ENCODE measurements around the gene ZEB1. TPM values are rescaled to one million over a fixed set of nuclear protein-coding genes. Genes with fewer than 3 reads are reported as not detected.
A peak's percentile ranks its signal among the peaks of the same experiment; 100 is the strongest.

ZEB1 gene
- total RNA-seq, 4 donors from 2014 or later = 22.4 to 61.1 (median 40.1) TPM

DNA sequence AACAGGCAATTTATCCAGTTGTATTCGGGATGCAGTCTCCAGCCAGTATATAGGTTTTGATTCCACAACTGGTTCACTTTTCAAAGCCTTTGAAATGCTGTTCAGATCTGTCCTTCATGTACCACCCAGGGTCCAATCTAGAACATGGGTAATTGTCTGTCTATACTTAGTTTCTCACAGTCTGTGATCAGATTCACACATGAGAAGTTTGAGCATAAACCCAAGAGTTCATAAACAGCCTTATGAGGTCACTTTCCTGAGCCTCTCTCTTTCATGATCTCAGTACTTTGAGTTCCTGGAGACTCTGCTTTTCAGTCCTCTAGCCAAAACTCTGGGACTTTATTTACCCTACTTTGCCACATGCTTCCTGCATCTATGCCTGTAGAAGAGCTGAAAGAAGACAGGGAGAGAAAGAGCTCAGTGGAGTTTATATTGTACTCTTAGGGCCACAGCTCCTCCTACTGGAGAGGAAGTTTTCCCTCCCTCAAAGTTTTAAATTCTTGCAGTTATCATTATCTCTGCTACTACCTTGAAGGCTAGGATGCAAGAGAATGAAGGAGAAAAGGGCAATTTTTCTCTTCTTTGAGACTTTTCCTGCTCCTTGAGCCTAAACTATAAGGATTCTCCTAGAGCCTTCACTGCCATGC lies 172.0 kb downstream of the ZEB1 start:
- in situ Hi-C loops (cut with MboI; ENCODE audit: low pct_ligation_motif_present in 1 of 4, low pct_unique_long_range_greater_than_20kb in 1 of 4, low sequenced_read_pairs in 3 of 4) = loop anchor here in 2 of 4 donors (25.0 kb wide), 2 partner anchors 729 to 754 kb away; no protein-coding TSS in a partner anchor
- no peak for DNase-seq

DNA sequence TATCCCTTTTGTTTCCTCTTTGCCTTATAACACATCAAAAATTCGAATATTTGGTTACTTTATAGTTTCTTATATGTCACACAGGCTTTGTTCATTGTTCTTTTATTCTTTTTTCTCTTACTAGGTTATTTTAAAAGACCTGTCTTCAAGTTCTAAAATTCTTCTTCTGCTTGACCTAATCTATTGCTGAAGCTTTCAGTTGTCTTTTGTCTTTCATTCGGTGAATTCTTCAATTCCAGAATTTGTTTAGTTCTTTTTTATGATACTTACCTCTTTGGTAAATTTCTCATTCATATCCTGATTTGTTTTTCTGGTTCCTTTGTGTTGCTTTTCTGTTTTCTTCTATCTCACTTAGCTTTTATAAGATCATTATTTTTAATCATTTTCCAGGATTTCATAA lies 188.4 kb downstream of the ZEB1 start:
- no peaks in the 10 kb centered on the region for H3K4me1 ChIP-seq
- no peak overlapping the region for H3K4me3 ChIP-seq
- 70 to 83% methylated on average over 2 of the region's 2 CpGs for WGBS, 2 donors (ENCODE audit: low coverage in 1 of 2)
- in situ Hi-C loops (cut with MboI; ENCODE audit: low pct_ligation_motif_present in 1 of 4, low pct_unique_long_range_greater_than_20kb in 1 of 4, low sequenced_read_pairs in 3 of 4) (no loop called here), intact Hi-C loops (cut with DNase I; ENCODE audit: low total_unique reads) (no loop called here)
- DNase-seq = no peak
- TF ChIP-seq EP300 (IDR thresholded peaks at IDR 0.05; ENCODE audit: low read depth) (no peak), POLR2AphosphoS5 (IDR thresholded peaks at IDR 0.05) (no peak), POLR2A (IDR thresholded peaks at IDR 0.05) (no peak)
- TF ChIP-seq, protein P1, sequence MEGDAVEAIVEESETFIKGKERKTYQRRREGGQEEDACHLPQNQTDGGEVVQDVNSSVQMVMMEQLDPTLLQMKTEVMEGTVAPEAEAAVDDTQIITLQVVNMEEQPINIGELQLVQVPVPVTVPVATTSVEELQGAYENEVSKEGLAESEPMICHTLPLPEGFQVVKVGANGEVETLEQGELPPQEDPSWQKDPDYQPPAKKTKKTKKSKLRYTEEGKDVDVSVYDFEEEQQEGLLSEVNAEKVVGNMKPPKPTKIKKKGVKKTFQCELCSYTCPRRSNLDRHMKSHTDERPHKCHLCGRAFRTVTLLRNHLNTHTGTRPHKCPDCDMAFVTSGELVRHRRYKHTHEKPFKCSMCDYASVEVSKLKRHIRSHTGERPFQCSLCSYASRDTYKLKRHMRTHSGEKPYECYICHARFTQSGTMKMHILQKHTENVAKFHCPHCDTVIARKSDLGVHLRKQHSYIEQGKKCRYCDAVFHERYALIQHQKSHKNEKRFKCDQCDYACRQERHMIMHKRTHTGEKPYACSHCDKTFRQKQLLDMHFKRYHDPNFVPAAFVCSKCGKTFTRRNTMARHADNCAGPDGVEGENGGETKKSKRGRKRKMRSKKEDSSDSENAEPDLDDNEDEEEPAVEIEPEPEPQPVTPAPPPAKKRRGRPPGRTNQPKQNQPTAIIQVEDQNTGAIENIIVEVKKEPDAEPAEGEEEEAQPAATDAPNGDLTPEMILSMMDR (IDR thresholded peaks at IDR 0.05) = no peak
- H3K27ac ChIP-seq = no peak overlapping the region
- H3K36me3 ChIP-seq = peaks cover 0 to 14% (median 3%) of the 10 kb centered on the region in 4 donors
- no peaks in the 10 kb centered on the region for H3K27me3 ChIP-seq
- H3K9me3 ChIP-seq = peaks cover 11 to 18% of the 10 kb centered on the region in 2 donors

More for the DNA sequence above, 172.0 kb downstream of the ZEB1 start:
- Histone ChIP-seq H3K4me1 (no peaks in the 10 kb centered on the region), H3K4me3 (no peak overlapping the region), H3K27me3 (no peaks in the 10 kb centered on the region), H3K27ac (no peak overlapping the region), H3K9me3 (no peaks in the 10 kb centered on the region), H3K36me3 (no peaks in the 10 kb centered on the region)
- no peak for TF ChIP-seq EP300 (IDR thresholded peaks at IDR 0.05; ENCODE audit: low read depth)
- TF ChIP-seq, protein P1 (IDR thresholded peaks at IDR 0.05) = peak; percentile 41 to 52 (median 45)
- WGBS, 2 donors (ENCODE audit: low coverage in 1 of 2) = 88 to 97% methylated on average over 1 of the region's 1 CpG
- intact Hi-C loops (cut with DNase I; ENCODE audit: low total_unique reads) = loop anchor here (10.0 kb wide), 1 partner anchor 166 kb away; no protein-coding TSS in a partner anchor

DNA sequence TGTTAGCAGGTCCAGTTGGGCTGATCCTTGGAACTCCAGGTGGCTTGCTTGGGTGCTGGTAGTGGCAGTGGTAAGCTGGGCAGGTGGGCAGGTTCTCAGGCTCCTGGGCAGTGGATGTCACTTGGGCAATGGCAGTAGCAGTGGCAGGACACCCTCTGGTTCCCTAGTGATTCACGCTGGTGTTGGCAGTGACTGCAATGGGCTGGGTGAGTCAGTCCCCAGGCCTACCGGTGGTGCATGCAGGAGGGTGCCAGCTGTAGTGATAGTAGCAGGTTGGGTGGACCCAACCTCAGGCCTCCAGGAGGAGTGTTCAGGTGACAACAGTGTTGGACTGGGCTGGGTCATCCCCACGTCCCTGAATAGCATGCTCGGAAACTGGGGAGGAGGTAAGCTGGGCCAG lies 189.2 kb downstream of the ZEB1 start:
- Histone ChIP-seq H3K27ac (no peak overlapping the region), H3K4me3 (no peak overlapping the region), H3K36me3 (peaks cover 0 to 14% (median 6%) of the 10 kb centered on the region in 4 donors), H3K9me3 (peaks cover 11 to 18% of the 10 kb centered on the region in 2 donors), H3K4me1 (no peaks in the 10 kb centered on the region), H3K27me3 (no peaks in the 10 kb centered on the region)
- no peak for DNase-seq
- in situ Hi-C loops (cut with MboI; ENCODE audit: low pct_ligation_motif_present in 1 of 4, low pct_unique_long_range_greater_than_20kb in 1 of 4, low sequenced_read_pairs in 3 of 4) = no loop called here
- no peak for TF ChIP-seq POLR2A (IDR thresholded peaks at IDR 0.05)
- TF ChIP-seq POLR2AphosphoS5 (IDR thresholded peaks at IDR 0.05) = no peak
- TF ChIP-seq EP300 (IDR thresholded peaks at IDR 0.05; ENCODE audit: low read depth) = no peak
- TF ChIP-seq, protein P1 (IDR thresholded peaks at IDR 0.05) = no peak
- intact Hi-C loops (cut with DNase I; ENCODE audit: low total_unique reads) = no loop called here
- 100% methylated on average over 1 of the region's 4 CpGs; no CpG with 5 or more reads in 1 of the 2 donors for WGBS, 2 donors (ENCODE audit: low coverage in 1 of 2)

DNA sequence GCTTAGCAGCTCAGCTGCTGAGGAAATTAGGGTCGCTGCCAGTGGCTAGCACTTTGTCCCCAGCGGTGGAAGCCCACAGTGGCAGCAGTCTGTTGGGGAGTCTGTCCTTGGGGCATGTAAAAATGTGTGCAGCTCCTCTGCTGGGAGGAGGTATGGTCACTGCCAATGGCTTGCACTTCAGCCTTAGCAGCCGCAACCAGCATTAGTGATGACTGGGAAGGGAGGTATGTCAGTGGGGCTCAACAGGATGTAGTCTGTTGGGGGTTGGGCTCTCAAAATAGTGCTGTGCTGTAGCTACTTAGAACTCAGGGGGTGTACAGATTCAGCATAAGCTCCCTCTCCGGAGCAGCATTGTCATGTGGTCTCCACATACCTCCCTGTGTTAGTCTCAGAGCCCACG lies 189.9 kb downstream of the ZEB1 start:
- in situ Hi-C loops (cut with MboI; ENCODE audit: low pct_ligation_motif_present in 1 of 4, low pct_unique_long_range_greater_than_20kb in 1 of 4, low sequenced_read_pairs in 3 of 4) (no loop called here), intact Hi-C loops (cut with DNase I; ENCODE audit: low total_unique reads) (no loop called here)
- Histone ChIP-seq H3K36me3 (peaks cover 0 to 14% (median 6%) of the 10 kb centered on the region in 4 donors), H3K9me3 (peaks cover 11 to 18% of the 10 kb centered on the region in 2 donors), H3K4me3 (no peak overlapping the region), H3K27ac (no peak overlapping the region), H3K27me3 (no peaks in the 10 kb centered on the region), H3K4me1 (no peaks in the 10 kb centered on the region)
- TF ChIP-seq, protein P1 (IDR thresholded peaks at IDR 0.05) = no peak
- no peak for TF ChIP-seq POLR2A (IDR thresholded peaks at IDR 0.05)
- no peak for TF ChIP-seq POLR2AphosphoS5 (IDR thresholded peaks at IDR 0.05)
- no peak for TF ChIP-seq EP300 (IDR thresholded peaks at IDR 0.05; ENCODE audit: low read depth)
- DNase-seq = no peak
- 93% methylated on average over 5 of the region's 5 CpGs; no CpG with 5 or more reads in 1 of the 2 donors for WGBS, 2 donors (ENCODE audit: low coverage in 1 of 2)

All from transverse colon (tissue), 4 donors.